Skeletal muscle satellite cell (primary cell): ENCODE data around the gene P4HA2.

ENCODE experiments used
- H3K27me3 ChIP-seq: 2 replicates; pipeline ENCODE4 v1.7.0; 2013; ENCODE audit warnings: low read length; ENCODE audit not compliant: control insufficient read depth, insufficient read depth
- H3K36me3 ChIP-seq: 2 replicates; pipeline ENCODE4 v1.7.0; 2013; ENCODE audit warnings: mild to moderate bottlenecking, control low read depth, low read length; ENCODE audit not compliant: insufficient read depth
- H3K4me1 ChIP-seq: 2 replicates; pipeline ENCODE4 v1.7.0; 2013; ENCODE audit warnings: low read length; ENCODE audit not compliant: control insufficient read depth, insufficient read depth
- H3K4me2 ChIP-seq: 2 replicates; pipeline ENCODE4 v1.7.0; 2013; ENCODE audit warnings: mild to moderate bottlenecking, low read length
- H3K4me3 ChIP-seq: 2 replicates; pipeline ENCODE4 v1.7.0; 2013; ENCODE audit warnings: low read length
- H3K9ac ChIP-seq: 2 replicates; pipeline ENCODE4 v1.7.0; 2013; ENCODE audit warnings: mild to moderate bottlenecking, low read depth, low read length, moderate library complexity
- H3K9me3 ChIP-seq: replicated peaks from 2 replicates; pipeline ENCODE4 v1.7.0; 2013; ENCODE audit warnings: mild to moderate bottlenecking, control low read depth, low read length

The P4HA2 gene

GRCh38 chr5:132226516-132227234 lies 978 bp downstream of the P4HA2 start:
- Histone ChIP-seq H3K27me3 (no peaks in the 10 kb centered on the region), H3K9ac (peak overlapping the region; percentile 87), H3K4me3 (peak overlapping the region; percentile 85)

GRCh38 chr5:132225165-132226032 lies 2.3 kb downstream of the P4HA2 start:
- Histone ChIP-seq H3K36me3 (peaks cover 6% of the 10 kb centered on the region), H3K9me3 (no peaks in the 10 kb centered on the region), H3K4me3 (peak overlapping the region; percentile 85), H3K27me3 (no peaks in the 10 kb centered on the region), H3K4me2 (peak overlapping the region; percentile 98), H3K4me1 (peaks cover 57% of the 10 kb centered on the region), H3K9ac (peak overlapping the region; percentile 87)

More at GRCh38 chr5:132226516-132227234, 978 bp downstream of the P4HA2 start:
- H3K9me3 ChIP-seq: no peaks in the 10 kb centered on the region
- peaks cover 56% of the 10 kb centered on the region for H3K4me1 ChIP-seq
- H3K4me2 ChIP-seq: peak overlapping the region; percentile 98
- peaks cover 6% of the 10 kb centered on the region for H3K36me3 ChIP-seq

- Histone ChIP-seq H3K9ac (peak overlapping the region; percentile 87), H3K4me1 (peaks cover 57% of the 10 kb centered on the region), H3K4me2 (peak overlapping the region; percentile 98), H3K9me3 (no peaks in the 10 kb centered on the region), H3K4me3 (peak overlapping the region; percentile 85), H3K36me3 (peaks cover 9% of the 10 kb centered on the region), H3K27me3 (no peaks in the 10 kb centered on the region)
Measured at GRCh38 chr5:132224716-132225115, 2.9 kb downstream of the P4HA2 start.

- H3K36me3 ChIP-seq: peaks cover 18% of the 10 kb centered on the region
- no peak overlapping the region for H3K4me3 ChIP-seq
- H3K9ac ChIP-seq: no peak overlapping the region
- peak overlapping the region; percentile 98 for H3K4me2 ChIP-seq
- H3K4me1 ChIP-seq: peaks cover 57% of the 10 kb centered on the region
- H3K9me3 ChIP-seq: no peaks in the 10 kb centered on the region
- H3K27me3 ChIP-seq: no peaks in the 10 kb centered on the region
Measured at GRCh38 chr5:132223861-132224260, 3.8 kb downstream of the P4HA2 start.

GRCh38 chr5:132222649-132223038 lies 5.0 kb downstream of the P4HA2 start:
- peak overlapping the region; percentile 58 for H3K4me2 ChIP-seq
- H3K27me3 ChIP-seq: no peaks in the 10 kb centered on the region
- peaks cover 53% of the 10 kb centered on the region for H3K4me1 ChIP-seq
- H3K9ac ChIP-seq: no peak overlapping the region
- peaks cover 27% of the 10 kb centered on the region for H3K36me3 ChIP-seq
- no peak overlapping the region for H3K4me3 ChIP-seq
- no peaks in the 10 kb centered on the region for H3K9me3 ChIP-seq

- Histone ChIP-seq H3K4me3 (no peak overlapping the region), H3K9ac (peak overlapping the region; percentile 21), H3K4me1 (peaks cover 52% of the 10 kb centered on the region), H3K36me3 (peaks cover 33% of the 10 kb centered on the region), H3K4me2 (peak overlapping the region; percentile 58), H3K27me3 (no peaks in the 10 kb centered on the region), H3K9me3 (no peaks in the 10 kb centered on the region)
Measured at GRCh38 chr5:132221781-132222648, 5.6 kb downstream of the P4HA2 start.

- H3K9me3 ChIP-seq: no peaks in the 10 kb centered on the region
- no peak overlapping the region for H3K4me2 ChIP-seq
- H3K4me3 ChIP-seq: no peak overlapping the region
- H3K9ac ChIP-seq: no peak overlapping the region
- H3K4me1 ChIP-seq: peaks cover 41% of the 10 kb centered on the region
- peaks cover 38% of the 10 kb centered on the region for H3K36me3 ChIP-seq
- no peaks in the 10 kb centered on the region for H3K27me3 ChIP-seq
Measured at GRCh38 chr5:132220491-132220890, 7.2 kb downstream of the P4HA2 start.

- H3K9me3 ChIP-seq: no peaks in the 10 kb centered on the region
- no peak overlapping the region for H3K4me2 ChIP-seq
- no peak overlapping the region for H3K4me3 ChIP-seq
- no peak overlapping the region for H3K9ac ChIP-seq
- peaks cover 40% of the 10 kb centered on the region for H3K4me1 ChIP-seq
- no peaks in the 10 kb centered on the region for H3K27me3 ChIP-seq
- peaks cover 39% of the 10 kb centered on the region for H3K36me3 ChIP-seq
Measured at GRCh38 chr5:132219981-132220380, 7.7 kb downstream of the P4HA2 start.

GRCh38 chr5:132219289-132219970 lies 8.2 kb downstream of the P4HA2 start:
- H3K4me1 ChIP-seq: peaks cover 40% of the 10 kb centered on the region
- H3K9ac ChIP-seq: no peak overlapping the region
- no peaks in the 10 kb centered on the region for H3K27me3 ChIP-seq
- H3K4me2 ChIP-seq: no peak overlapping the region
- no peak overlapping the region for H3K4me3 ChIP-seq
- no peaks in the 10 kb centered on the region for H3K9me3 ChIP-seq
- H3K36me3 ChIP-seq: peaks cover 44% of the 10 kb centered on the region

GRCh38 chr5:132218321-132218720 lies 9.3 kb downstream of the P4HA2 start:
- Histone ChIP-seq H3K4me2 (no peak overlapping the region), H3K27me3 (no peaks in the 10 kb centered on the region), H3K36me3 (peaks cover 49% of the 10 kb centered on the region), H3K9ac (no peak overlapping the region), H3K4me3 (no peak overlapping the region), H3K4me1 (peaks cover 30% of the 10 kb centered on the region), H3K9me3 (no peaks in the 10 kb centered on the region)
